HG02852 (cell line): ENCODE results near the gene HOXA1.
A peak's percentile ranks its signal among the peaks of the same experiment; 100 is the strongest.

ENCODE experiments used
- ATAC-seq: cut with Tn5 transposase; IDR thresholded peaks from one replicate; pipeline ENCODE4 v1.9.1; 2021; ENCODE audit warnings: mild to moderate bottlenecking, moderate library complexity; ENCODE audit not compliant: unreplicated experiment

The HOXA1 gene

DNA sequence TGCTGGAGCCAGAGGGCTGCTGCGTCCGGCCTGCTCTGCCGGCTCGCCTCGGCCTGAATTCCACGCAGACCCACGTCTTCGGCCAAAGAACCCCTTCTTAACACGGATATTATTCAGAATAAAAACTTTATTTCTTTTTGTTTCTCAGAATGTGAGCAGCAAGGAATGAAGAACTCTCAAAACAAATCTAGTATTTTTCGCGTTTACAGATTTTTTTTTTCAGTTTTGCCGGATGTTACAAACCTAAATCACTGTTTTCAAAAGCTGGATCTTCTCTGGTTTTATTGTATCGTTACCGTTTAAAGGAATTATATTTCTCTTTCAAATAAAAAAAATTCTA is 11.1 kb upstream of the HOXA1 start:
- ATAC-seq, result no peak

DNA sequence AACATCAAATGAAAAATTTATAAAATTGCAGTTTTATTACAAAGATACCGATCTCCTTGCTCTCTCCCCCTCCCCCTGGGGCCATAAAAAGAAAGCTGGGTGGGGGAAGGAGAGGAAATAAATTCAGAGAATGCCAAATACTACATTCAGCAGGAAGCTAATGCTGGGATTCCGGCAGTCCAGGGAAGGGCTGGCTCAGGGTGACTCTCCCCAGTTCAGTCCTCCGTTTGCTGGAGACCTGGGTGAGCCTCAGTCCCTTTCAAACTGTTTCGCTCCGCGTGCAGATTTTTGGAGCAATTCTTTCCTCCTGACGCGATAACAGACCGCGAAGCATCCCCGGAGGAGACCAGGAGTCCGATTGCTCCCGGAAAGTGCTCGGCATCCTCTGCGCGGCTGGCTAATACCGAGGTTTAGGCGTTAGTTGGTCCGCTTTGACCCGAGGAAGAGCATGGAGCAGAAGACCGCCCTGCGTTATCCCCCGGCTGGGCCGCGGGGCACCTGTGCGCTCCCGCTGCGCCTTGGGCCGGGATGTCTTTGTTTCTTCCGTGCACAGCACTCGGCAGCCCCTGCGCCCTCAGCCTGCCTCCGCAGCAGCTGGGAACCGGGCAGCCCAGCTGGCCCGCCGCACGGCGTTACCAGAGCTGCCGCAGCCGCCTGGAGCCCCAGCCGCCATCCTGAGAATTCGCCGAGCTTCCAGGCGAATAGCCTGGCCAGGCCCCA is 10.5 kb upstream of the HOXA1 start:
- ATAC-seq, result no peak

DNA sequence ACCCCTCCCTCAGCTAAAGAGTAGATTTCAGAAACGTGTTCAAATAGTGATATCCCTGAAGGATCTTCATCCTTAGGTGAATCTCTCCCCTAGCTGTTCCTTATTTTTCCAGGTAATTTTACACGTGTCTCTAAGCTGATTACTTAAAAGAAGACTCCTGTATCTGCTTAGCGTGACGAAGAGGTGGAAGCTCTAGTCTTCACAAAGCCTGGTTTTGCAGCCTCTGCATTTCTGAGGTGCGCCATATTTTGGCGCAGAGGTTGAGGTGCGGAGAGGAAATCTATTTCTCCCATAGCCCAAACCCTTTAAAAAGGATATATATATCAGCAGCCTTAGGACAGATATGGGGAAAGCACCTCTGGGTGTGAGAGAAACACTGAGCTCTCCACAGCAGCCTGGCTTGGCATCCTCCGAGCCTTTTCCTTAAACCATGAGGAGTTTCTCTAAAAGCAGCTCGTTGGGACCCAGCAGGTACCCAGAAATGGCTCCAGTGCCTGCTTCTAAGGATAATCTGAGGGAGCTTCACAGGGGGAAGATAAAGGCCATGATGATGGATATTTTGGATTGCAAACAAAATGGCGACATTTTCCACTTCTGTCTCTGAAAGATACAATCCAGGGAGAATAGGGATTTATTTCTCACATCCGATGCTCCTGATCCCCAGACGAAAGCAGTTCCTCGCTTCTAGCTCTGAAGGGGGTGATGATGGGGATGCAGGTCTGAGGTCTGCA is 9.7 kb upstream of the HOXA1 start:
- ATAC-seq, result no peak

DNA sequence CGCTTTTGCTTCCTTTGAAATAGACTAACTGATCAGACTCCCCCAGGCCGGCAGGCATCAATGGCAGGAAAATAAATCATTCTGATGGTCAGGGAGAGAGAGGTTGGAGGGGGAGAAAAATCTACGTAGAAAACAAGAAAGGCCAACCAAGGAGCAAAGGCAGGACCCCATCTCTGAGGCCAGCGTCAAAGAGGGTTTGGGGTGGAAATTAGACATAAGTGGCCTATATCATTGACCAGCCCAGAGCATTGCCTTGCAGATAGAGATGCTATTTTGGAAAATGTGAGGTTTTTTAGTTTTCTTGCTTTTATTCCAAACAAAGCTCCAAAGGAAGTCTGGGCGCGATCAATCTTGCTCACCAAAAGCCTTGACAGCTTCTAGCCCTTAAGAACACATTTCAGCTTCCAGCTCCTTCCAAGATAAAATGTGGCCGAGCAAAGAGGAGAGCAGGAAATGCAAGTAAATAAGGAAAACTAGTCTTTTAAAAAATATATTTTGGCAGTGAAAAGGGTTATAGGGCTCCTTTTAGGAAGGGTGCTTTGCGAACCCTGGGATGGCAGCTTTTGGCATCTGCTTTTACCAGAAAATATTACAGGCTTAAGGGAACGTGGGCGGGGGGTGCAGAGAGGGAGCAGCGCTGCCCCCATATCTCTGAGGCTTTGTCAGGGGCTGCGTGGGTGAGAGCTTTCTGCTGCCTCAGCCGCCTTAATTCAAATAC is 8.7 kb upstream of the HOXA1 start:
- no peak for ATAC-seq

DNA sequence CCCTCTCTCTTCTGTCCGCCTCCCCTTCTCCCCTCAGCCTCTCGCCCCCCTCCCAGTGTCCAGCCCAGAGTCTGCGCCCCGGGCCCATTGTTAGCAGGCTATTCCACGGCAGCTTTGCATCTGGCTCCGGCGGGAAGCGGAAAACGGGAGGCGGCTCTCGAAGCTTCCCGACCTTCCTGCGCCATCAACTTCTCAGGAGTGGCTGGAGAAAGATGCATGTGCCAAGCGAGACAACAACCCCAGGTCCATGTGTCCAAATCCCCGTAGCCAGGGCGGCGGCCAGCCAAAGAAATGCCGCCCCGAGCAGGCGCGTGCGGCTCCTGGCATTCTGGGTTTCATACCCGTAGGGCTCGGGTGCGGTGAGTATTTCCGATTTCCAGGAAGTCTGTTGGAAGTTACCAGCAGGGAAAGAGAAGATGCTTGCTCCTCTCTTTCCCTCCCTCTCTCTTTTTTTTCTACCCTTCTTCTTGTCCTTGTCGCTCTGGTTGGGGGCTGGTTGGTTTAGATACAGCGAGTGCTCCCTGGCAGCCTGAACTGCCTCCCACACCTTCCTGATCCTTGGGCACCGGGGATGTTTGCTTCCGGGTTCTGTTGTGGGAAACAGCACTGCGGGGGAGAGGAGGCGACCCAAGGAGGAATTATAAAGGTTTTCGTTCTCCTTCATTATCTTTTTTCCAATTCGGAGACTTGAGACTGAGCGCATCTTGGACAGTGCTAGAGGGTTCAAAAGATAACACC is 7.9 kb upstream of the HOXA1 start:
- no peak for ATAC-seq

DNA sequence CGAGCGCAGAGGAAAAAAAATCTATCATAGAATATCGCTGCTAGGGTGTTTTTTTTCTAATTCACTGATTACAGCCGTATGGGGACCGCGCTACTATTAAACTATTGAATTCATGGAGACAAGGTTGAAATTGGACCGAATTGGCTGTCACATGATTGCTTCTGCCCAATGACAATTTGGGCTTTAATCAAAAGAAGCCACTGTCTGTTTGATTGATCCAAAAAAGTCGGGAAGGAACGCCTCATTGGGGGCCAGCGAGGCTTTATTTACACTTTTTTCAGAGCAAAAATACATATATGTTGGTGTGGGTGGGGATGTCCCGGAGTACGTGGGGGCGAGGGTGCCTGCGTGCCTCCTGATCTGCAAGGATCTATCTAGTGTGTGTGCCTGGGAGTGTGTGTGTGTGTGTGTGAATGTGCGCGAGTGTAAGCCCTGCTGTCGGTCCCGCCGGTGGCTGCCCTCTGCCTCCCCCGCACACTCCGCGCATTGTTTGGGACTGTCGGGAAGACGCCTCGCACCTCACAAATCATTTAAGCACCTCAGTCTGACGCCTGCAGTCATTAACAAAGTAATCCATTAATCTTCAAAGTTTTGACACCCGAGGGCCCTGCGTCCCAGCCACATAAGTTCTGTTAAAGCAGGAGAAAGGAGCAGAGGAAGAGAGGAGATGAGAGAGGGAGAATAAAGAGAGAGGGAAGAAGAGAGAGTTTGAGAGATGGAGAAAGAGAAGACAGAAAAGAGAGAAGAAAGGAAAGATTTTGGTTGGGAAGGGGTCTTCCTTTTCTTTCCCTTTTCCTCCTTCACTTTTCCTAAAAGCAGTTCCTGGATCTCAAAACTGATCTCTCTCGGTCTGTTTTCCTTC is 7.0 kb upstream of the HOXA1 start, which contains the start of gene HOXA2:
Gene HOXA2 (minus strand): TSS at position 103 of the 862 bp plus-strand sequence. CDS start 183 bp downstream, outside the sequence.
- ATAC-seq, result no peak

DNA sequence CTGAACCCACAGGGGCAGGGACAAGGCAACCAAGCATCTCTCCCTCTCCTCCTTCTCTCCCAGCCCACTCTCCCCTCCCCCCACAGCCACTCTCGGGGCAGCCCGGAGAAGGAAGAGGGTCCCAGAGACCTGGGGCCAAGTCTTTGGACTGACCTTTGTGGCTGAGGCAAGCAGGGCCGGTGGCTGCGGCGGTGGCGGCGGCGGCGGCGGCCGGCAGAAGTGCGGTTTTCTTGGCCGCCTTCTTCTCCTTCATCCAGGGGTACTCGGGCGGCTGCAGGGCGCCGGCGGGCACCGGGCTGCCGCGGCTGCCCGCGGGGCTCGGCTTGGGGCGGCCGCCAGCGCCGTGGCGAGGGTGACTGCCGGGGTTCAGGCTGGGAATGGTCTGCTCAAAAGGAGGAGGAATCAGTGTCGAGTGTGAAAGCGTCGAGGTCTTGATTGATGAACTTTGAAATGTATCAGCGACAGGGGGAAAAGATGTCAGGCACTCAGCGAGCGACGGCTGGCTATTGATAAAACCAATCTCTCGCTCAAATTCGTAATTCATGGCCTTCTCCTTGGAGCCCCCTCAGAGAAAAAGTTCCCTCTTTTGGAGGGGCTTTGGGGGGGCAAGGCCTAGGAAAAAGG is 6.3 kb upstream of the HOXA1 start:
- no peak for ATAC-seq

DNA sequence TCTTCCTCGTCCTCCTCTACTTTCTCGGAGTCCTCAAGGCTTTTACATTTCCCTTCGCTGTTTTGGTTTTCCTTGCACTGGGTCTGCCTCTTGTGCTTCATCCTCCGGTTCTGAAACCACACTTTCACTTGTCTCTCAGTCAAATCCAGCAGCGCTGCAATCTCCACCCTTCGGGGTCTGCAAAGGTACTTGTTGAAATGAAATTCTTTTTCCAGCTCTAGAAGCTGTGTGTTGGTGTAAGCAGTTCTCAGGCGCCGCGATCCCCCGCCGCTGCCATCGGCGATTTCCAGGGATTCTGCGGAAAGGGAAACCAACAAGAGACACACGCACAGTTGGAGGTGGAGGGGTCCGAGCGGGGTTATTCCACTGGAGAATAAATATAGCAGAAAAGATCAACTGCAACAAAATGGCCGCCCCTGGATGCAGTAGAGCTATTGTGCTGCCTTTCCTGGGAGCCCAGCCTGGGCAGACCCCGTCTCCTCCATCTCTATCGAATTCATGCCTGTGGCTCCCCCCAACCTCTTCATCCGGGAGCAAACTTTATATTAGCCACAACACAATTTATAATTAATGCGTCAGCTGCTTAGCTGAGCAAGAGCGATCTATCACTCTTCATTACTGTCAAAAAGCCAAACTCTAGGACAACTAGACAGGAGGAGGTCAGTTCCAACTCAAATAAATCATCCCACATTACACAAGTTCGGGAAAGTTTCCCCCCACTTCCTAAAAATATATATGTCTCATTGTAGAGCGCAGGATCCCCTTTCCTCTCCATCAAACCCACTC is 5.6 kb upstream of the HOXA1 start:
- no peak for ATAC-seq

DNA sequence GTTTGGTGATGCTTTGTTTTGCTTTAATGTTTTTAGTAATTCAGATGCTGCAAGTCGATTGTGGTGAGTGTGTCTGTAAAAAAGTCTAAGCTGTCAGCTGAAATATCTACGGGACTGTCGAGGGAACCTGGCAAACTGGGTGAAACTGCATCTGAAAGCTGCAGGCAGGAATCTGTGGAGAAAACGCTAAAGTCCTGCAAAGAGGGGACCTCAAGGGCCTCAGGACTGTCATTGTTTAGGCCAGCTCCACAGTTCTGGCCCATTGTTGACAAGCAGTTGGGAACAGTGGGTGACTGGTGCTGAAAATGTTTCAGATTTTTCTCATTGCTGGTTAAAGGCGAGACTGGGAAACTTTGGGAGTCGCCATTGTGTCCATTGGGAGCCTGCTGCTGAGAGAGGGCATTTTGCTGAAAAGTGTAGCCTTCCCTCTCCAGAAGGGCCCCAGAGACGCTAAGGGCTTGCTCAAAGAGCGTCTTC is 4.9 kb upstream of the HOXA1 start:
- ATAC-seq, result no peak

DNA sequence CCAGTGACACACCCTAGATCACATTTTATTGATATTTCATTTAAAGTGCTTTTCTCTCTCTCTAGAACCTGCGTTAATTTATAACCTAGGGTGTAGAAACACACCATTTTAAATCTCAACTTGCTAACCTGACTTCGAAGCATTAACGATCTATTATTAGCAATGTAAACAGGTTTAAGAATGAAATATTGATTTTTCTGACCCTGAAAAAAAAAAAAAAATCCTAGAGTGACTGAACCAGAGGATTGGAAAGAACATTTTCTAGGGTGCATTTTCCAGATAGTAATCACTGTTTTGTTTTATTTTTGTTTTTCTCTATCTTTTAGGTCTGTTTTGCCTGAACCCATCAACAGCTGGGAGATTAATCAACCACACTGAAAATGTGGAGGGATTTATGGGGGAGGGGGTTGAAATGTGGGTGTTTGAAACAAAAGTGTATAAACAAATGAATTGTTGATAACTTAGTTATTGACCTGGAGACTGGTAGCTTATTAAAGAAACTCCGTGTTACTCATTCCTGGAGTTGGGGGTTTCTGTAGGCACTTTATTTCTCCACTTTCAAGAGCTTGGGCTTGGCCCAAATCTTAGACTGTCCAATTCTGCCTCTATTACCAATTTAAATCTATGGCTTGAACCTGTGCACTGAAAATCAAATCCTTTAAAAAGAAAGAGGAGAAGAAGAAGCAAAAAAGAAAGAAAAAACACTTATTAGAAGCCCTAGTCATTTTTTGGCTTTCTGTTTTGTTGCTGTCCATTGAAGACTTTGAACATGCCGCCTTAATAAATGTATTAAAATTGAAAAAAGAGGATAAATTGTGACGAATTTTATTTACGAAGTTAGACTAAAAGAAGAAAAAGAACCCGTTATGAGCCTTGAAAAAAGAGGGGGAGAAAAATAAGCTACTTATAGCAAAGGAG is 3.9 kb upstream of the HOXA1 start:
- ATAC-seq, result no peak

DNA sequence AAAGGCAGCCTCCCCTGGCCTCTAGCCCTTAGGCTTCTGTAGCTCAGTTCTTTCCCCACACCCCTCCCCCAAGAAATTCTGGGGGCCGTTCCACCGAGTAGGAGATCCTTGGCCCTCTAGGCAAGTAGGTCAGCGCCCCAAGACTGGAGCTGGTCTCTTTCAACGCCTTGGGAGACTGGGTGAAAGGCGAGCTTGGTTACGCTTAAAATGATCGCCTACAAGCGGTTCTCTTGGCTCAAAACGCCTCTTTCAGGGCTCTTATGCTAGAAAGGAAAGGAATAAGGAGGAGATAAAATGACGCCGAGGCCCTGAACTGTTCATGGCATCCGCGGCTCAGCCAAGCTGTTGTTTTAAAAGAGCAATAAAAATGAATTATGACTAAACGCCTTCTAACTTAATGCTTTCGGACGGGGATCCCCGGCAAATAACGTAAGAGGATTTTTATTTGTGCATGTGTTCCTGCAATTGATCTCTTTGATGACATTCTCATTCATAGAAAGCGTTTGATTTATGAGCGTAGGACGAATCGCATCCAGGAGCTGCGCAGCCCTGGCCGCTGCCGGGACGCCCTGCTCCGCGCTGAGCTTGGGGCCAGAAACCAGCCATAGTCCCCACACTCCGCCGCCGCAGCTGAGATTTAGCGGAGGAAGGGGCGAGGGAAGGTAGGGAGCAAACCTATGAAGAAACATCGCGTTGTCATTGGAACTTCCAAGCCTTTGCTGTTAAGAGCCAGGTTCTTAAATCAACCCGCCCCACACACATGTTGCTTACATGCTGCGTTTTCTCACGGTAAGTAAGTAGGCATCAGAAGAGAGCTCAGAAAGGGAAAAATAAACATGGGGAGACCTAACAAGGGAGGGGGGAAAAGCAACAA is 3.0 kb upstream of the HOXA1 start:
- ATAC-seq, result no peak

DNA sequence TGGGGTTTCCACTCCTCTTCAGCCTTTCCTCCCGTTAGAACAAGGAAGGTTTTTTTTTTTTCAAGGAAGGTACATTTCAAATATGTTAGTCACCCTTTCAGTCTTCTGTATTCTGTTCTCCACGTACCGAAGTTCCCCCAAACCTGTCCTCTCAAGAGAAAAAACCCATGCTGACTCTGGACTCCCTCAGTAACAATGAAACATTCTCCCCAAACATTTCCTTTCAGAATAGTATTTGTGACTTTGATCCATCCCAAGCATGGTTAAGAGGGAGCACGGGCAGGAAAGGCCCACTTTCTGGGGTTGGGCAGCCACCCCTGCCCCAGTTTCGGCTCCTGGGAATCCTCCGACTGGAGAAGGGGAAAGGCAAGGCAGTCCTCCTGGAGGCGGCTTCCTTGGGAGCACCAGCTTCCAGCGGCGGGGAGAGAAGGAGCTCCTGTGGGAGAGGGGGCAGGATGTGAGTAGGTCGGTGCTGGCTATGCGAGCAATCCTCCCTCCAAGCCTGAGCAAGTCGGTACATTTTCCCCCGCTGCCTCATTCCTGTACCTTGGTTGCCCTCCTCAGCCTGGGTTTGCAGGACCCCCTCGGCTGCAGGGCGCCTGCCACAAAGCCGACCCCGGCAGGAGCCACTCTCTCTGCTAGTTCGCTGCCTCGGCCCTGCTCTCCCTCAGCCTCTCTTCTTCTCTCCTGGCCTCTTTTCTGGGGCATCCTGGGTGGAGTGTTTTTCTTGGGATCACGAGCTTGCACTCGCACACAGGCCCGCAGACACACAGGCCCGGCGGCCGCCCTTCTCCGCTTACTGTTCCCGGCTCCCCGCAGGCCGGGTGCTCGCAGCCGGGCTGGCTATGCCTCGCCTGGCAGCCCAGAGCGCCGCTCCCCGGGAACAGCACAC is 2.1 kb upstream of the HOXA1 start:
- no peak for ATAC-seq

DNA sequence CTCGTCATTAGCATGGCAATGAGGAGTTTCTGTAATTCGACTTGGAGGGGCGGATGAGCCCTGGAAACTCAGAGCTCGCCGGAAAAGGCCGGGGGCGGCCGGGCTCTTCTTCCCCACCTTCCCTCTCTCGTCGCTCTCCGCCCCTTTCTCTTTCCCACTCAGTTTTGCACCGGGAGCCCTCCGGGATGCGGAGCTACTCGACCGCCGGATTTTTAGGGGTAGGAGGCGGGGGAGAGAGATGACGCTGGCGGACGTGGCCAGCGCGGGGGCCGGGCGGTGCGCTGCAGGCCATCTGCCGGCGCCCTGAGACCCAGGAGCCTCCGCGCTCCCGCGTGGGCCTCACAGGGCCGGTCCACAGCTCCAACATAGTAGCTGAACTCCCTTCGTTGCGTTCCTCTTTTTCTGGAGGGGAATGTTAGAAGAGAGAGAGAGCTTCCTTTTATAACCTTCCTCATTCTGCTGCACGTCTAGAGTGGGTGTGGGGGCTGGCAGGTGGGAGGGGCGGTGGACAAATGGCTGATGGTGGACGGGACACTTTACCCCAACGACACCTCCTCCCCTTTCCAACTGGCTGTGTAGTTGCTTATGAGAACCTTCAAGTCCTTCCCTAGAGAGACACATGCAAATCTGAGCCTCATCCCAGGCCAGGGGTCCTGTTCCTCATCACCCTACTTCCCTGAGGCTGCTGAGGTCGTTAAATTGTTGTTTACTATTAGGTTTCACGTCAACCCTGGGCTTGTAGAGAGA is 1.1 kb upstream of the HOXA1 start:
- no peak for ATAC-seq

DNA sequence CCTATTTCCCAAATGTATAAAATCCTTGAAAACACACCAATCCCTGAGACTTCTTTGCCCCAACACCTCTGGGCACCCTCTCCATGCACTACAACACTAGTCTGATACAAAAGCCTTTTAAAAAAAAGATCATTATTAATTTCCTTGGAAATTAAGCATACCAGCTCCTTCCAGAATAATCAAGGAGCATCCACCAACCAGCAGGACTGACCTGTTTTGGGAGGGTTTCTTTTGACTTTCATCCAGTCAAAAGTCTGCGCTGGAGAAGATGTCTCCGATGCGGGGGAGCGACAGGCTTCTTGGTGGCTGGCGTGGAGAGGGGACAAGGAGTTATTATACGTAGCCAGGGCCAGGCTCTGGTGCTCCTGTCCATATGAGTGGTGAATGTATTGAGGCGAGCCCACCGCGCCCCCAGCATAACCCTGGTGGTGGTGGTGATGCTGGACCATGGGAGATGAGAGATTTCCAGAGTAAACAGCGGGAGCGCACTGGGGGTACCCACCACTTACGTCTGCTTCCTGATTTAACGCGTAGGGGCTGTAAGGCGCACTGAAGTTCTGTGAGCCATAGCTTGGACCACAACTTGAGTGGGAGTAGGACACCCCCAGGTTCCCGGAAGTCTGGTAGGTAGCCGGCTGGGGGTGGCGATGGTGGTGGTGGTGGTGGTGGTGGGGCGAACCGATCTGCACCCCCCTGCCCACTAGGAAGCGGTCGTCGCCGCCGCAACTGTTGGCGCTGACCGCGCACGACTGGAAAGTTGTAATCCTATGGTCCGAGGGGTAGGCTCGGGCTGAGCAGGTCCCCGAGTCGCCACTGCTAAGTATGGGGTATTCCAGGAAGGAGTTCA is 527 bp downstream of the HOXA1 start:
- peak; percentile 10 for ATAC-seq
